ENCODE results near the gene KLF13.
A peak's percentile ranks its signal among the peaks of the same experiment; 100 is the strongest.

KLF13 gene

DNA sequence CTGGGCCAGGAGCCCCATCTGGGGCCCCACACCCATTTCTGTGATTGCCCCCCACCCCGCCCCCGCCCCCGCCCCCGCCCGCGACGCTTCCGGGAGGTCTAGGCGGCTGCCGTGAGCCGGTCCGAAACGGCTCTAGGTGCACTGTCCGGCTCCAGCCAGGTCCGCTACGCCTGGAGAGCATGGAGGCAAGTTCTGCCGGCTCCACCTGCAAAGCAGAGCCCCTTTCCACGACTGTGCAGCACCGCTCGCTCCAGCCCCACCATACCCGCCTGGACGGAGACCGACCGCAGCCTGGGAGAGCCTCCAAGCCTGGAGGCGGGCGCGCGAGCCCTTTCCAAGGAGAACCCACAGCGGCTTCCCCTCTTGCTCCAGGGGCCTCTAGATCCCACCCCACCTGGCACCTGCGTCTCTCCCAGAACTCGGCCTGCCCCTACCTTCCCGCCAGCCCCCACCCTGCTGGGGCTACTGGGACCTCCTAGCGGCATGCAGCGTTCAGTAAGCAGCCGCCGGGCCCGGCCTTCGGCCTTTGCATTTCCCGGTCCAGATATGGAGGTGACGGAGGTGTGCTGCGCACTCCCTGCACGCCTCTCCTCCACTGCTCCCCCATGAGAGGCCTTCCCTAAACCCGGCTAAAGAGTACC is 66.2 kb downstream of the KLF13 start:
- H3K18ac ChIP-seq (ENCODE audit: low read length) = no peak overlapping the region
- H3K23ac ChIP-seq (ENCODE audit: low read length) = no peak overlapping the region
- no peak overlapping the region for H4K5ac ChIP-seq (ENCODE audit: low read length)
- peaks cover 1% of the 10 kb centered on the region for H3K4me1 ChIP-seq (ENCODE audit: control insufficient read depth, low read depth, low read length)
- H2BK5ac ChIP-seq (ENCODE audit: low read length) = no peak overlapping the region
- H3K79me1 ChIP-seq (ENCODE audit: low read length) = no peaks in the 10 kb centered on the region
- no peak overlapping the region for H3K4ac ChIP-seq (ENCODE audit: low read depth, low read length)
- H2AK5ac ChIP-seq (ENCODE audit: low read length) = no peak overlapping the region
- H3K4me3 ChIP-seq (ENCODE audit: low read length) = peak overlapping the region; percentile 61
- no peaks in the 10 kb centered on the region for H3K79me2 ChIP-seq (ENCODE audit: control insufficient read depth, insufficient read depth, low read length)
- H3K36me3 ChIP-seq (ENCODE audit: control insufficient read depth, insufficient read depth, low read length) = no peaks in the 10 kb centered on the region
- H3K9ac ChIP-seq (ENCODE audit: low read length) = peak overlapping the region; percentile 70
- peak; percentile 36 for DNase-seq
- H3K27me3 ChIP-seq (ENCODE audit: insufficient read depth, low read length, poor library complexity) = peaks cover 3% of the 10 kb centered on the region
- no CpG with 5 or more reads among the region's 43 CpGs for WGBS (ENCODE audit: extremely low coverage, insufficient coverage, low lambda C conversion rate)
- H4K8ac ChIP-seq (ENCODE audit: low read depth, low read length) = no peak overlapping the region
- H3K4me2 ChIP-seq (ENCODE audit: low read length) = peak overlapping the region; percentile 95
- no peak overlapping the region for H3K27ac ChIP-seq (ENCODE audit: low read depth, low read length)
- H2BK15ac ChIP-seq (replicated peaks; ENCODE audit: low read depth) = no peak overlapping the region
- H2BK120ac ChIP-seq (ENCODE audit: low read depth, low read length) = no peak overlapping the region
- peak overlapping the region; percentile 93 for H3K56ac ChIP-seq (ENCODE audit: low read length)

DNA sequence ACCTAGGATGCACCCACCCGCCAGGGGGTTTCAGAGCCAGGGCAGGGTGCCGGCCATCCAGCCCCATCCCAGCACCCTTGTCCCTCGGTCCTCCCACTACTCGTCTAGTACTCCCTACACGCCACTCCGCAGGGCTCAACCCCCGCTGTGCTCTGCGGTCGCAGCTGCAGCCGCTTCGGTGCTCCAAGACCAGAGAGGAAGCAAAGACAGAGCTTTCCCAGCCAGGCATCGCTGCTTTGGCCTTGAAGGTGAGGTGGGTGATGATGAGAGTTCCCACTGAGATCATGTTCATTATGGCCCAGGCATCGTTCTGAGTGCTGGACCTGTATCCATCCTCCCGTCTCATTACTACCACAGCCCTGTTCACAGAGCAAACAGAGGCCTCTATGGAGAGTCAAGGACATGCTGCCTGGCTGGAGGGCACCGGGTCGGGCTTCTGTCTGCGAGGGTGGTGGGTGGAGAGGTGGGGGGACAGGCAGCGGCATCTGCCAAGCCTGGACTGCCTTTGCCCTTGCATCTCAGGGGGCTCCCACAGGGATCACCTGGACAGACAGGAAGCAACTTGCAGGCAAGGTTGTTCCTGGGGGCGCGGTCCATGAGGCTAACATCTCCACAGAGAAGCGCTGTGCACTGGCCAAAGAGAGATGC is 66.9 kb downstream of the KLF13 start:
- Histone ChIP-seq H3K27me3 (ENCODE audit: insufficient read depth, low read length, poor library complexity) (peaks cover 3% of the 10 kb centered on the region), H3K18ac (ENCODE audit: low read length) (no peak overlapping the region), H2BK120ac (ENCODE audit: low read depth, low read length) (no peak overlapping the region), H2BK5ac (ENCODE audit: low read length) (no peak overlapping the region), H3K23ac (ENCODE audit: low read length) (no peak overlapping the region), H3K56ac (ENCODE audit: low read length) (peak overlapping the region; percentile 67), H3K4me3 (ENCODE audit: low read length) (no peak overlapping the region), H3K4me1 (ENCODE audit: control insufficient read depth, low read depth, low read length) (peaks cover 4% of the 10 kb centered on the region), H3K79me1 (ENCODE audit: low read length) (no peaks in the 10 kb centered on the region), H3K27ac (ENCODE audit: low read depth, low read length) (no peak overlapping the region), H3K36me3 (ENCODE audit: control insufficient read depth, insufficient read depth, low read length) (no peaks in the 10 kb centered on the region), H3K79me2 (ENCODE audit: control insufficient read depth, insufficient read depth, low read length) (no peaks in the 10 kb centered on the region), H2AK5ac (ENCODE audit: low read length) (no peak overlapping the region), H3K4me2 (ENCODE audit: low read length) (peak overlapping the region; percentile 50), H4K8ac (ENCODE audit: low read depth, low read length) (no peak overlapping the region), H3K9ac (ENCODE audit: low read length) (peak overlapping the region; percentile 28), H4K5ac (ENCODE audit: low read length) (no peak overlapping the region), H2BK15ac (replicated peaks; ENCODE audit: low read depth) (no peak overlapping the region), H3K4ac (ENCODE audit: low read depth, low read length) (no peak overlapping the region)
- DNase-seq = no peak
- WGBS (ENCODE audit: extremely low coverage, insufficient coverage, low lambda C conversion rate) = no CpG with 5 or more reads among the region's 21 CpGs

DNA sequence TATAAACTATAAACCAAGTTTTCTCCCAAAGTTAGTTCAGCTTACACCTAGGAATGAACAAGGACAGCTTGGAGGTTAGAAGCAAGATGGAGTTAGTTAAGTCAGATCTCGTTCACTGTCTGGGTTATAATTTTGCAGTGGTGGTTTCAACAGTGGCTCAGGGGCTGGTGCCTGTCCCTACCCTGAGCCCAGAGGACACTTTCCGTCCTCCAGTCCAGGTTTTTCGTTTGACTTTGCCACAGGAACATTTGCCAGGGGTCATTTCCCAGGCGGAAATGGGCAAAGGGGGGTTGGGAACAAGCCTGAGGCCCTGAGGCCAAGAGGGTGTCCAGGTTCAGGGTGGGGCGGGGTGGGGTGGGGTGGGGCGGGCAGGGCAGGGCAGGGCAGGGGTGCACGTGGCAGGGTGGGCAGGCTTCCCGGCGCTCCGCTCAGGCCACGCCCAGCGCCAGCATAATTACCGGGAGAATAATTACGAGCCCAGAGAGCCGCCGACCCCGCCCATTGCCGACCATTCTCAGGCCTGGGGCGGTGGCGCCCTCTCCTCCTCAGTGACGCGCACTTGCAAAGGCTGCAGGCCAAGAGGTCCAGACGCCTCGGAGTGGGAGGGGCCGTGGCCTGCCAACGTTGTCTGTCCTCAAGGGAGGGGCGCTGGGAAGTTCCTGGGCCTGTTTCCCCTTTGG is 70.4 kb downstream of the KLF13 start:
- Histone ChIP-seq H3K23ac (ENCODE audit: low read length) (no peak overlapping the region), H3K56ac (ENCODE audit: low read length) (peak overlapping the region; percentile 65), H3K9ac (ENCODE audit: low read length) (peak overlapping the region; percentile 51), H3K18ac (ENCODE audit: low read length) (peak overlapping the region; percentile 33), H2BK15ac (replicated peaks; ENCODE audit: low read depth) (no peak overlapping the region), H2BK5ac (ENCODE audit: low read length) (no peak overlapping the region), H4K8ac (ENCODE audit: low read depth, low read length) (no peak overlapping the region), H3K4me3 (ENCODE audit: low read length) (no peak overlapping the region), H3K79me1 (ENCODE audit: low read length) (no peaks in the 10 kb centered on the region), H3K27me3 (ENCODE audit: insufficient read depth, low read length, poor library complexity) (peaks cover 3% of the 10 kb centered on the region), H4K5ac (ENCODE audit: low read length) (no peak overlapping the region), H2BK120ac (ENCODE audit: low read depth, low read length) (no peak overlapping the region), H3K27ac (ENCODE audit: low read depth, low read length) (no peak overlapping the region), H3K4ac (ENCODE audit: low read depth, low read length) (no peak overlapping the region), H3K4me1 (ENCODE audit: control insufficient read depth, low read depth, low read length) (peaks cover 4% of the 10 kb centered on the region), H3K4me2 (ENCODE audit: low read length) (no peak overlapping the region), H3K79me2 (ENCODE audit: control insufficient read depth, insufficient read depth, low read length) (no peaks in the 10 kb centered on the region), H3K36me3 (ENCODE audit: control insufficient read depth, insufficient read depth, low read length) (no peaks in the 10 kb centered on the region), H2AK5ac (ENCODE audit: low read length) (no peak overlapping the region)
- DNase-seq = peak; percentile 98
- no CpG with 5 or more reads among the region's 27 CpGs for WGBS (ENCODE audit: extremely low coverage, insufficient coverage, low lambda C conversion rate)

DNA sequence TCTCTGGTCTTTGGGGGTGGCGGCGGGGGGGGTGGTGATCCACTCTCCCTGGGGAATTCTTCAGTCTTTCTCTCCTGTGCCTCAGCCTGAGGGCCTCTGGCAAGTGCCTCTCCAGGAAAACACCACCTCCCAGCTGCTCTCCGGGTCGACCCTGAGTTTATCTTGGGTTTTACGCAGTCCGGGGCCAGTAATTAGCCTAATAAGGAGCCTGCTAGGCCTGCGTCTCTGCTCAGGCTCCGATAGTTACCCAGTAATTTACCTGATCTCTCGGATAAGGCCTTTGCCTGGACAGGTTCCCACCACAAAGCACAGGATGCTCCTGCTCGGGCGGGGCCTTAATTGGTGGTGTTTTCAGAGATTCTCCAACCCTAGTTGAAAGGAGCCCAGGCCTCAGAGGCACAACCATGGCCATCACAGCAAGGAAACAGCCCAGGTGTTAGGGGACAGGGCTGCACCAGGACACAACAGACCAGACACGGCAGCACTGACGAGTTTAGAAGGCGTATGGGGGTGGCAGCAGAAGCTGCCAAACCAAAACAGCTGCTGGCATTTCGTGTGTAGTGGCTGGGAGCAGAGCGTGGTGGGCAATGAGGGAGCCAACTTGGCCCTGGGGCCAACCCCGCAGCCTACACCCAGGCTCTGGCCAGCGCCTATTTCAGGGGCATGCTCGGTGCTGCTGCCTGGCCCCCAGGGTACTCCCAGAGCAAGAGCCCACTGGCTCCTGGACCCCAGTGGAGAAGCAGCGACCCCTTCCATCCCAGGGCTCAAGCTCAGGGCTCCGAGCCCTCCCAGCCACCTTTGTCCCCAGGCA is 71.4 kb downstream of the KLF13 start:
- H3K4me1 ChIP-seq (ENCODE audit: control insufficient read depth, low read depth, low read length) = peaks cover 4% of the 10 kb centered on the region
- peak overlapping the region; percentile 71 for H3K56ac ChIP-seq (ENCODE audit: low read length)
- H4K8ac ChIP-seq (ENCODE audit: low read depth, low read length) = no peak overlapping the region
- H3K9ac ChIP-seq (ENCODE audit: low read length) = peak overlapping the region; percentile 51
- WGBS (ENCODE audit: extremely low coverage, insufficient coverage, low lambda C conversion rate) = no CpG with 5 or more reads among the region's 21 CpGs
- no peaks in the 10 kb centered on the region for H3K36me3 ChIP-seq (ENCODE audit: control insufficient read depth, insufficient read depth, low read length)
- peak overlapping the region; percentile 49 for H3K4ac ChIP-seq (ENCODE audit: low read depth, low read length)
- no peak overlapping the region for H2BK15ac ChIP-seq (replicated peaks; ENCODE audit: low read depth)
- H3K18ac ChIP-seq (ENCODE audit: low read length) = peak overlapping the region; percentile 33
- no peaks in the 10 kb centered on the region for H3K79me1 ChIP-seq (ENCODE audit: low read length)
- H3K4me2 ChIP-seq (ENCODE audit: low read length) = no peak overlapping the region
- no peak overlapping the region for H2AK5ac ChIP-seq (ENCODE audit: low read length)
- no peak overlapping the region for H3K23ac ChIP-seq (ENCODE audit: low read length)
- no peak overlapping the region for H3K4me3 ChIP-seq (ENCODE audit: low read length)
- H4K5ac ChIP-seq (ENCODE audit: low read length) = no peak overlapping the region
- H3K27me3 ChIP-seq (ENCODE audit: insufficient read depth, low read length, poor library complexity) = peaks cover 3% of the 10 kb centered on the region
- no peak overlapping the region for H2BK120ac ChIP-seq (ENCODE audit: low read depth, low read length)
- no peaks in the 10 kb centered on the region for H3K79me2 ChIP-seq (ENCODE audit: control insufficient read depth, insufficient read depth, low read length)
- no peak overlapping the region for H3K27ac ChIP-seq (ENCODE audit: low read depth, low read length)
- H2BK5ac ChIP-seq (ENCODE audit: low read length) = peak overlapping the region; percentile 35
- peak; percentile 57 for DNase-seq

- Histone ChIP-seq H3K23ac (ENCODE audit: low read length) (no peak overlapping the region), H2BK15ac (replicated peaks; ENCODE audit: low read depth) (no peak overlapping the region), H3K4me2 (ENCODE audit: low read length) (no peak overlapping the region), H3K56ac (ENCODE audit: low read length) (peak overlapping the region; percentile 71), H3K4me1 (ENCODE audit: control insufficient read depth, low read depth, low read length) (peaks cover 4% of the 10 kb centered on the region), H3K18ac (ENCODE audit: low read length) (no peak overlapping the region), H4K5ac (ENCODE audit: low read length) (no peak overlapping the region), H3K4ac (ENCODE audit: low read depth, low read length) (peak overlapping the region; percentile 49), H3K36me3 (ENCODE audit: control insufficient read depth, insufficient read depth, low read length) (no peaks in the 10 kb centered on the region), H3K79me2 (ENCODE audit: control insufficient read depth, insufficient read depth, low read length) (no peaks in the 10 kb centered on the region), H3K4me3 (ENCODE audit: low read length) (no peak overlapping the region), H3K27me3 (ENCODE audit: insufficient read depth, low read length, poor library complexity) (no peaks in the 10 kb centered on the region), H3K79me1 (ENCODE audit: low read length) (no peaks in the 10 kb centered on the region), H2BK120ac (ENCODE audit: low read depth, low read length) (no peak overlapping the region), H2BK5ac (ENCODE audit: low read length) (no peak overlapping the region), H2AK5ac (ENCODE audit: low read length) (no peak overlapping the region), H3K27ac (ENCODE audit: low read depth, low read length) (no peak overlapping the region), H4K8ac (ENCODE audit: low read depth, low read length) (no peak overlapping the region), H3K9ac (ENCODE audit: low read length) (no peak overlapping the region)
- no peak for DNase-seq
- WGBS (ENCODE audit: extremely low coverage, insufficient coverage, low lambda C conversion rate) = no CpG with 5 or more reads among the region's 10 CpGs
These were observed 72.2 kb downstream of the KLF13 start for GRCh38 chr15:31398677-31399301.

All from mesendoderm (in vitro differentiated cells).